OCI-LY7 (cell line): Measurements from ENCODE around the gene NBEA.

Experiments
- EZH2phosphoT487 ChIP-seq: fragments of 200-600 bp; sonication (generic); IDR thresholded peaks from 2 replicates; pipeline ENCODE4 v1.6.1; 2018; ENCODE audit warnings: low read depth, borderline replicate concordance, mild to moderate bottlenecking, mixed run types, antibody characterized with exemption, low read length, moderate library complexity, mixed read lengths
- TF ChIP-seq, protein P1 (sequence below): fragments of 200-600 bp; sonication (generic); conservative IDR thresholded peaks from 2 replicates; pipeline ENCODE4 v1.5.1; 2014; ENCODE audit warnings: mild to moderate bottlenecking, antibody characterized with exemption, low read length, moderate library complexity, mixed read lengths

DNA sequence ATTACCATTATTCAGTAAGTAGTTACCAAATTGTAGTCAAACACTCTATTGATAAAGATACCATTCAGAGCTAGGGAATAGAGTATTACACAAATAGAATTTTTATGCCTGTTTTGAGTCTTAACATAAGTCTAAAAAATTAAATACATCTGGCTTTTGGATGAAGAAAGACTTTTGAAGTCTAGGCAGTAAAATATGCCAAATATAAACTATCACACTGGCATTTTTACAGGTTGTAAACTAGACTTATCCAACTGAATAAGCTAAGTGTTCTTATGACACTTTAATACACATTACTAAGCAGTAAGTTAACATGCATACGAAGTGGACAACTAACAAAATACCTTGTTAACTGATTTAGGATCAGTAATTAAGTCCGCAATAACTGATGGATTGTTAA, 425.5 kb downstream of the NBEA start:
- TF ChIP-seq, protein P1, sequence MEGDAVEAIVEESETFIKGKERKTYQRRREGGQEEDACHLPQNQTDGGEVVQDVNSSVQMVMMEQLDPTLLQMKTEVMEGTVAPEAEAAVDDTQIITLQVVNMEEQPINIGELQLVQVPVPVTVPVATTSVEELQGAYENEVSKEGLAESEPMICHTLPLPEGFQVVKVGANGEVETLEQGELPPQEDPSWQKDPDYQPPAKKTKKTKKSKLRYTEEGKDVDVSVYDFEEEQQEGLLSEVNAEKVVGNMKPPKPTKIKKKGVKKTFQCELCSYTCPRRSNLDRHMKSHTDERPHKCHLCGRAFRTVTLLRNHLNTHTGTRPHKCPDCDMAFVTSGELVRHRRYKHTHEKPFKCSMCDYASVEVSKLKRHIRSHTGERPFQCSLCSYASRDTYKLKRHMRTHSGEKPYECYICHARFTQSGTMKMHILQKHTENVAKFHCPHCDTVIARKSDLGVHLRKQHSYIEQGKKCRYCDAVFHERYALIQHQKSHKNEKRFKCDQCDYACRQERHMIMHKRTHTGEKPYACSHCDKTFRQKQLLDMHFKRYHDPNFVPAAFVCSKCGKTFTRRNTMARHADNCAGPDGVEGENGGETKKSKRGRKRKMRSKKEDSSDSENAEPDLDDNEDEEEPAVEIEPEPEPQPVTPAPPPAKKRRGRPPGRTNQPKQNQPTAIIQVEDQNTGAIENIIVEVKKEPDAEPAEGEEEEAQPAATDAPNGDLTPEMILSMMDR, result no peak
- TF ChIP-seq EZH2phosphoT487, result no peak
